Hindlimb muscle (tissue), 1 donor: ENCODE results near the gene NGF. TPM values are rescaled to one million over a fixed set of nuclear protein-coding genes. Genes with fewer than 3 reads are reported as not detected.

ENCODE experiments used
- polyA plus RNA-seq: library from polyadenylated mRNA; unstranded; fragments of 120-200 nt; gene quantifications from one replicate; pipeline ENCODE4 v1.2.1, GENCODE V29; 2013; ENCODE audit not compliant: insufficient read length

NGF gene
- polyA plus RNA-seq, 1 donor = 2.5 TPM

Other genes with a start within 250 kb of the NGF start
- gene TSPAN2, start 248.7 kb downstream of the NGF start, polyA plus RNA-seq = 9.4 TPM